HepG2 (cell line): ENCODE measurements around the gene MRPL43. TPM values are rescaled to one million over a fixed set of nuclear protein-coding genes. Genes with fewer than 3 reads are reported as not detected.

Experiments used
- KLF11 ChIP-seq: IDR thresholded peaks from 2 replicates; pipeline ENCODE4 v1.6.1; 2016; ENCODE audit warnings: missing compliant biosample characterization
- MYNN ChIP-seq: sonication (generic); formaldehyde crosslinking; IDR thresholded peaks from 2 replicates; pipeline ENCODE4 v1.4.0; 2020; ENCODE audit warnings: mild to moderate bottlenecking, low read depth, missing genetic modification reagents
- SOX13 ChIP-seq, 3 experiments: fragments of 450-650 bp in 1 of 3; sonication (generic) in 1 of 3; formaldehyde crosslinking in 1 of 3; IDR thresholded peaks in 2 of 3; conservative IDR thresholded peaks in 1 of 3; 2 replicates each; pipeline versions ENCODE4 v1.5.0 to v1.6.1; 2016 to 2020; ENCODE audit warnings: antibody characterized with exemption in 1 of 3, mild to moderate bottlenecking in 1 of 3, missing compliant biosample characterization in 1 of 3, missing genetic modification reagents in 1 of 3, moderate library complexity in 1 of 3
- THAP7 ChIP-seq: sonication (generic); formaldehyde crosslinking; IDR thresholded peaks from 2 replicates; pipeline ENCODE4 v1.8.1; 2023; ENCODE audit warnings: mild to moderate bottlenecking, missing genetic modification reagents
- ZNF703 ChIP-seq: sonication (generic); formaldehyde crosslinking; IDR thresholded peaks from 2 replicates; pipeline ENCODE4 v1.5.1; 2020; ENCODE audit warnings: missing genetic modification reagents, mild to moderate bottlenecking, moderate library complexity, borderline replicate concordance
- polyA plus RNA-seq, 8 experiments: library from polyadenylated mRNA; depleted of rRNA in 3 of 8; stranded (reverse) in 7 of 8; unstranded in 1 of 8; fragments of >200 nt; fragmentation: Illumina TruSeq in 4 of 8; extraction: Trizol in 4 of 8; gene quantifications; 2 replicates each; pipeline versions ENCODE4 v1.2.1 to v1.2.3, GENCODE V29; 2011 to 2016; ENCODE audit warnings: low read depth in 4 of 8, missing spikeins in 1 of 8, mixed read lengths in 1 of 8; ENCODE audit not compliant: insufficient read depth in 1 of 8
- total RNA-seq, 5 experiments: library from RNA; depleted of rRNA; stranded (reverse); fragments of >200 nt; fragmentation: Illumina TruSeq; extraction: Trizol; gene quantifications; 2 replicates each; pipeline ENCODE4 v1.2.3, GENCODE V29; 2016; ENCODE audit warnings: low read depth in 1 of 5
- TF ChIP-seq, protein P1 (sequence below): conservative IDR thresholded peaks from 2 replicates; pipeline ENCODE4 v1.6.1; 2018; ENCODE audit warnings: missing genetic modification reagents
- TF ChIP-seq, protein P2 (sequence below), 2 experiments: fragments of 450-650 bp in 1 of 2; sonication (generic) in 1 of 2; formaldehyde crosslinking in 1 of 2; IDR thresholded peaks; 2 replicates each; pipeline versions ENCODE4 v1.6.1 to v1.8.0; 2016 to 2022; ENCODE audit warnings: antibody characterized with exemption in 1 of 2, mild to moderate bottlenecking in 1 of 2, missing genetic modification reagents in 1 of 2
- TF ChIP-seq, protein P3 (sequence below): IDR thresholded peaks from 2 replicates; pipeline ENCODE4 v1.6.1; 2012; ENCODE audit warnings: low read depth, low read length, improper control_type of control experiment
- TF ChIP-seq, protein P4 (sequence below): sonication (generic); formaldehyde crosslinking; IDR thresholded peaks from 2 replicates; pipeline ENCODE4 v1.5.1; 2020; ENCODE audit warnings: mild to moderate bottlenecking, missing genetic modification reagents

MRPL43 gene
- total and polyA plus RNA-seq, 2 of the 13 experiments (the other 11 are each of a cell fraction or from before 2014, with no cell fraction given) = 71.0 to 73.7 TPM

- TF ChIP-seq MYNN (CRISPR knock-in tag) (no peak), KLF11 (CRISPR knock-in tag) (no peak), ZNF703 (CRISPR knock-in tag) (no peak; the same call in 1 of the 2 replicates), THAP7 (CRISPR knock-in tag) (0 out of 2 replicates have a peak, but pooled peaks have one; percentile 95), SOX13 (IDR thresholded peaks at IDR 0.05) (no peak), SOX13 (CRISPR knock-in tag; conservative IDR thresholded peaks at IDR 0.05 in 1 of 2, IDR thresholded peaks at IDR 0.05 in 1 of 2) (peak in 1 of 2 experiments; percentile 52; a peak in 2 of 4 replicates)
- TF ChIP-seq, protein P1, sequence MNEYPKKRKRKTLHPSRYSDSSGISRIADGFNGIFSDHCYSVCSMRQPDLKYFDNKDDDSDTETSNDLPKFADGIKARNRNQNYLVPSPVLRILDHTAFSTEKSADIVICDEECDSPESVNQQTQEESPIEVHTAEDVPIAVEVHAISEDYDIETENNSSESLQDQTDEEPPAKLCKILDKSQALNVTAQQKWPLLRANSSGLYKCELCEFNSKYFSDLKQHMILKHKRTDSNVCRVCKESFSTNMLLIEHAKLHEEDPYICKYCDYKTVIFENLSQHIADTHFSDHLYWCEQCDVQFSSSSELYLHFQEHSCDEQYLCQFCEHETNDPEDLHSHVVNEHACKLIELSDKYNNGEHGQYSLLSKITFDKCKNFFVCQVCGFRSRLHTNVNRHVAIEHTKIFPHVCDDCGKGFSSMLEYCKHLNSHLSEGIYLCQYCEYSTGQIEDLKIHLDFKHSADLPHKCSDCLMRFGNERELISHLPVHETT (CRISPR knock-in tag) = no peak
- TF ChIP-seq, protein P2, sequence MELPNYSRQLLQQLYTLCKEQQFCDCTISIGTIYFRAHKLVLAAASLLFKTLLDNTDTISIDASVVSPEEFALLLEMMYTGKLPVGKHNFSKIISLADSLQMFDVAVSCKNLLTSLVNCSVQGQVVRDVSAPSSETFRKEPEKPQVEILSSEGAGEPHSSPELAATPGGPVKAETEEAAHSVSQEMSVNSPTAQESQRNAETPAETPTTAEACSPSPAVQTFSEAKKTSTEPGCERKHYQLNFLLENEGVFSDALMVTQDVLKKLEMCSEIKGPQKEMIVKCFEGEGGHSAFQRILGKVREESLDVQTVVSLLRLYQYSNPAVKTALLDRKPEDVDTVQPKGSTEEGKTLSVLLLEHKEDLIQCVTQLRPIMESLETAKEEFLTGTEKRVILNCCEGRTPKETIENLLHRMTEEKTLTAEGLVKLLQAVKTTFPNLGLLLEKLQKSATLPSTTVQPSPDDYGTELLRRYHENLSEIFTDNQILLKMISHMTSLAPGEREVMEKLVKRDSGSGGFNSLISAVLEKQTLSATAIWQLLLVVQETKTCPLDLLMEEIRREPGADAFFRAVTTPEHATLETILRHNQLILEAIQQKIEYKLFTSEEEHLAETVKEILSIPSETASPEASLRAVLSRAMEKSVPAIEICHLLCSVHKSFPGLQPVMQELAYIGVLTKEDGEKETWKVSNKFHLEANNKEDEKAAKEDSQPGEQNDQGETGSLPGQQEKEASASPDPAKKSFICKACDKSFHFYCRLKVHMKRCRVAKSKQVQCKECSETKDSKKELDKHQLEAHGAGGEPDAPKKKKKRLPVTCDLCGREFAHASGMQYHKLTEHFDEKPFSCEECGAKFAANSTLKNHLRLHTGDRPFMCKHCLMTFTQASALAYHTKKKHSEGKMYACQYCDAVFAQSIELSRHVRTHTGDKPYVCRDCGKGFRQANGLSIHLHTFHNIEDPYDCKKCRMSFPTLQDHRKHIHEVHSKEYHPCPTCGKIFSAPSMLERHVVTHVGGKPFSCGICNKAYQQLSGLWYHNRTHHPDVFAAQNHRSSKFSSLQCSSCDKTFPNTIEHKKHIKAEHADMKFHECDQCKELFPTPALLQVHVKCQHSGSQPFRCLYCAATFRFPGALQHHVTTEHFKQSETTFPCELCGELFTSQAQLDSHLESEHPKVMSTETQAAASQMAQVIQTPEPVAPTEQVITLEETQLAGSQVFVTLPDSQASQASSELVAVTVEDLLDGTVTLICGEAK (IDR thresholded peaks at IDR 0.05) = no peak
- TF ChIP-seq, protein P2 (CRISPR knock-in tag; IDR thresholded peaks at IDR 0.05) = peak; percentile 21
- TF ChIP-seq, protein P3, sequence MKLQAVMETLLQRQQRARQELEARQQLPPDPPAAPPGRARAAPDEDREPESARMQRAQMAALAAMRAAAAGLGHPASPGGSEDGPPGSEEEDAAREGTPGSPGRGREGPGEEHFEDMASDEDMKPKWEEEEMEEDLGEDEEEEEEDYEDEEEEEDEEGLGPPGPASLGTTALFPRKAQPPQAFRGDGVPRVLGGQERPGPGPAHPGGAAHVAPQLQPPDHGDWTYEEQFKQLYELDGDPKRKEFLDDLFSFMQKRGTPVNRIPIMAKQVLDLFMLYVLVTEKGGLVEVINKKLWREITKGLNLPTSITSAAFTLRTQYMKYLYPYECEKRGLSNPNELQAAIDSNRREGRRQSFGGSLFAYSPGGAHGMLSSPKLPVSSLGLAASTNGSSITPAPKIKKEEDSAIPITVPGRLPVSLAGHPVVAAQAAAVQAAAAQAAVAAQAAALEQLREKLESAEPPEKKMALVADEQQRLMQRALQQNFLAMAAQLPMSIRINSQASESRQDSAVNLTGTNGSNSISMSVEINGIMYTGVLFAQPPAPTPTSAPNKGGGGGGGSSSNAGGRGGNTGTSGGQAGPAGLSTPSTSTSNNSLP = no peak
- TF ChIP-seq, protein P4, sequence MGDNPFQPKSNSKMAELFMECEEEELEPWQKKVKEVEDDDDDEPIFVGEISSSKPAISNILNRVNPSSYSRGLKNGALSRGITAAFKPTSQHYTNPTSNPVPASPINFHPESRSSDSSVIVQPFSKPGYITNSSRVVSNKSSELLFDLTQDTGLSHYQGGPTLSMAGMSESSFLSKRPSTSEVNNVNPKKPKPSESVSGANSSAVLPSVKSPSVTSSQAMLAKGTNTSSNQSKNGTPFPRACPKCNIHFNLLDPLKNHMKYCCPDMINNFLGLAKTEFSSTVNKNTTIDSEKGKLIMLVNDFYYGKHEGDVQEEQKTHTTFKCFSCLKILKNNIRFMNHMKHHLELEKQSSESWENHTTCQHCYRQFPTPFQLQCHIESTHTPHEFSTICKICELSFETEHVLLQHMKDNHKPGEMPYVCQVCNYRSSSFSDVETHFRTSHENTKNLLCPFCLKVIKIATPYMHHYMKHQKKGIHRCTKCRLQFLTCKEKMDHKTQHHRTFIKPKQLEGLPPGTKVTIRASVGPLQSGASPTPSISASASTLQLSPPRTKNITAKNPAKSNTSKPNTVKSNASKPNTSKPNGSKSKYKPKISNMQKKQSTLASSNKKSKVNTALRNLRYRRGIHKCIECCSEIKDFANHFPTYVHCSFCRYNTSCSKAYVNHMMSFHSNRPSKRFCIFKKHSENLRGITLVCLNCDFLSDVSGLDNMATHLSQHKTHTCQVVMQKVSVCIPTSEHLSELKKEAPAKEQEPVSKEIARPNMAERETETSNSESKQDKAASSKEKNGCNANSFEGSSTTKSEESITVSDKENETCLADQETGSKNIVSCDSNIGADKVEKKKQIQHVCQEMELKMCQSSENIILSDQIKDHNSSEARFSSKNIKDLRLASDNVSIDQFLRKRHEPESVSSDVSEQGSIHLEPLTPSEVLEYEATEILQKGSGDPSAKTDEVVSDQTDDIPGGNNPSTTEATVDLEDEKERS (CRISPR knock-in tag) = no peak
Measured at GRCh38 chr10:100969187-100970075, 17.9 kb downstream of the MRPL43 start, which contains the start of gene SEMA4G (continued).
